Activated naive CD4-positive, alpha-beta T cell treated with anti-CD3 and anti-CD28 coated beads, Interleukin-2, amount 10 ng/mL, durations not matched to agents 7 days and 5 days (primary cell): ENCODE measurements around the gene MBD3L1.

Source experiments
- CTCF ChIA-PET: fragments of 350-600 bp; sonication (Branson Sonifier 250); formaldehyde crosslinking; loops from one replicate; lab custom pipeline; 2021; ENCODE audit warnings: antibody characterized with exemption; lab: Charles Lee
- DNase-seq: peaks from one replicate; pipeline ENCODE4 v3.0.0-alpha.2; 2020
- H3K27ac Mint-ChIP-seq: one replicate; pipeline ENCODE4 v1.8.0; 2021; ENCODE audit warnings: mild to moderate bottlenecking, moderate library complexity, mixed read lengths
- H3K27me3 Mint-ChIP-seq: one replicate; pipeline ENCODE4 v1.8.0; 2021; ENCODE audit warnings: mild to moderate bottlenecking, mixed read lengths
- H3K36me3 Mint-ChIP-seq: one replicate; pipeline ENCODE4 v1.8.0; 2021; ENCODE audit warnings: mixed read lengths
- H3K4me1 Mint-ChIP-seq: one replicate; pipeline ENCODE4 v1.8.0; 2021; ENCODE audit warnings: mixed read lengths
- H3K4me3 Mint-ChIP-seq: one replicate; pipeline ENCODE4 v1.8.0; 2021; ENCODE audit warnings: mild to moderate bottlenecking, moderate library complexity, mixed read lengths
- H3K9me3 Mint-ChIP-seq: one replicate; pipeline ENCODE4 v1.8.0; 2021; ENCODE audit warnings: mixed read lengths

Gene MBD3L1

GRCh38 chr19:8840708-8841107 is 8.5 kb downstream of the MBD3L1 start:
- Mint-ChIP-seq H3K4me3 (no peak overlapping the region), H3K27me3 (peaks cover 5% of the 10 kb centered on the region), H3K9me3 (peaks cover 5% of the 10 kb centered on the region), H3K4me1 (no peaks in the 10 kb centered on the region), H3K36me3 (no peaks in the 10 kb centered on the region), H3K27ac (no peak overlapping the region)
- no peak for DNase-seq
- CTCF ChIA-PET: no interaction called here

GRCh38 chr19:8846819-8847218 is 14.6 kb downstream of the MBD3L1 start:
- Mint-ChIP-seq H3K36me3 (no peaks in the 10 kb centered on the region), H3K4me3 (no peak overlapping the region), H3K27ac (no peak overlapping the region), H3K4me1 (no peaks in the 10 kb centered on the region), H3K9me3 (peaks cover 29% of the 10 kb centered on the region), H3K27me3 (no peaks in the 10 kb centered on the region)
- CTCF ChIA-PET: no interaction called here
- DNase-seq: no peak

- CTCF ChIA-PET: no interaction called here
- Mint-ChIP-seq H3K36me3 (no peaks in the 10 kb centered on the region), H3K9me3 (peaks cover 32% of the 10 kb centered on the region), H3K27me3 (no peaks in the 10 kb centered on the region), H3K4me3 (no peak overlapping the region), H3K4me1 (no peaks in the 10 kb centered on the region), H3K27ac (no peak overlapping the region)
- no peak for DNase-seq
These were observed 17.1 kb downstream of the MBD3L1 start for GRCh38 chr19:8849232-8849631.

GRCh38 chr19:8850488-8850887 is 18.3 kb downstream of the MBD3L1 start:
- Mint-ChIP-seq H3K9me3 (peaks cover 32% of the 10 kb centered on the region), H3K27me3 (no peaks in the 10 kb centered on the region), H3K4me3 (no peak overlapping the region), H3K4me1 (no peaks in the 10 kb centered on the region), H3K36me3 (no peaks in the 10 kb centered on the region), H3K27ac (no peak overlapping the region)
- no peak for DNase-seq
- CTCF ChIA-PET: no interaction called here

- no peaks in the 10 kb centered on the region for H3K4me1 Mint-ChIP-seq
- H3K27ac Mint-ChIP-seq: no peak overlapping the region
- no peaks in the 10 kb centered on the region for H3K36me3 Mint-ChIP-seq
- CTCF ChIA-PET: no interaction called here
- H3K9me3 Mint-ChIP-seq: peaks cover 3% of the 10 kb centered on the region
- H3K27me3 Mint-ChIP-seq: peaks cover 5% of the 10 kb centered on the region
- no peak overlapping the region for H3K4me3 Mint-ChIP-seq
- DNase-seq: no peak
These were observed 26.1 kb downstream of the MBD3L1 start for GRCh38 chr19:8858260-8858659.

- peaks cover 3% of the 10 kb centered on the region for H3K9me3 Mint-ChIP-seq
- H3K36me3 Mint-ChIP-seq: no peaks in the 10 kb centered on the region
- no peak for DNase-seq
- no peak overlapping the region for H3K4me3 Mint-ChIP-seq
- no peaks in the 10 kb centered on the region for H3K27me3 Mint-ChIP-seq
- CTCF ChIA-PET: no interaction called here
- no peaks in the 10 kb centered on the region for H3K4me1 Mint-ChIP-seq
- no peak overlapping the region for H3K27ac Mint-ChIP-seq
These were observed 34.2 kb downstream of the MBD3L1 start for GRCh38 chr19:8866344-8866743.

- peaks cover 23% of the 10 kb centered on the region for H3K9me3 Mint-ChIP-seq
- no peaks in the 10 kb centered on the region for H3K36me3 Mint-ChIP-seq
- no peaks in the 10 kb centered on the region for H3K27me3 Mint-ChIP-seq
- no peak overlapping the region for H3K4me3 Mint-ChIP-seq
- H3K4me1 Mint-ChIP-seq: no peaks in the 10 kb centered on the region
- no peak for DNase-seq
- H3K27ac Mint-ChIP-seq: no peak overlapping the region
- CTCF ChIA-PET: no interaction called here
These were observed 45.9 kb downstream of the MBD3L1 start for GRCh38 chr19:8877854-8878705.

- Mint-ChIP-seq H3K4me1 (no peaks in the 10 kb centered on the region), H3K4me3 (no peak overlapping the region), H3K27me3 (no peaks in the 10 kb centered on the region), H3K27ac (no peak overlapping the region), H3K9me3 (peaks cover 28% of the 10 kb centered on the region), H3K36me3 (no peaks in the 10 kb centered on the region)
- CTCF ChIA-PET: no interaction called here
- DNase-seq: no peak
These were observed 48.8 kb downstream of the MBD3L1 start for GRCh38 chr19:8880868-8881488.

- CTCF ChIA-PET: no interaction called here
- no peak overlapping the region for H3K27ac Mint-ChIP-seq
- no peak for DNase-seq
- H3K4me3 Mint-ChIP-seq: no peak overlapping the region
- no peaks in the 10 kb centered on the region for H3K27me3 Mint-ChIP-seq
- H3K36me3 Mint-ChIP-seq: no peaks in the 10 kb centered on the region
- no peaks in the 10 kb centered on the region for H3K4me1 Mint-ChIP-seq
- H3K9me3 Mint-ChIP-seq: peaks cover 28% of the 10 kb centered on the region
These were observed 49.3 kb downstream of the MBD3L1 start for GRCh38 chr19:8881512-8881911.

- Mint-ChIP-seq H3K27ac (no peak overlapping the region), H3K4me1 (no peaks in the 10 kb centered on the region), H3K9me3 (peaks cover 17% of the 10 kb centered on the region), H3K27me3 (no peaks in the 10 kb centered on the region), H3K4me3 (no peak overlapping the region), H3K36me3 (no peaks in the 10 kb centered on the region)
- DNase-seq: no peak
- CTCF ChIA-PET: no interaction called here
These were observed 52.2 kb downstream of the MBD3L1 start for GRCh38 chr19:8884416-8884815.

GRCh38 chr19:8887364-8887763 is 55.2 kb downstream of the MBD3L1 start:
- no peaks in the 10 kb centered on the region for H3K27me3 Mint-ChIP-seq
- DNase-seq: no peak
- peaks cover 7% of the 10 kb centered on the region for H3K9me3 Mint-ChIP-seq
- H3K36me3 Mint-ChIP-seq: no peaks in the 10 kb centered on the region
- H3K4me3 Mint-ChIP-seq: no peak overlapping the region
- H3K4me1 Mint-ChIP-seq: no peaks in the 10 kb centered on the region
- CTCF ChIA-PET: no interaction called here
- no peak overlapping the region for H3K27ac Mint-ChIP-seq

GRCh38 chr19:8890260-8890659 is 58.1 kb downstream of the MBD3L1 start:
- no peak for DNase-seq
- Mint-ChIP-seq H3K36me3 (no peaks in the 10 kb centered on the region), H3K9me3 (no peaks in the 10 kb centered on the region), H3K4me3 (no peak overlapping the region), H3K27ac (no peak overlapping the region), H3K4me1 (no peaks in the 10 kb centered on the region), H3K27me3 (no peaks in the 10 kb centered on the region)
- CTCF ChIA-PET: no interaction called here
